ENCODE results near the gene ARL3. TPM values are rescaled to one million over a fixed set of nuclear protein-coding genes. Genes with fewer than 3 reads are reported as not detected.
A peak's percentile ranks its signal among the peaks of the same experiment; 100 is the strongest.

ARL3 gene
- polyA plus RNA-seq, 6 donors from 2014 or later: 0.52 to 1.9 (median 1.6) TPM

DNA sequence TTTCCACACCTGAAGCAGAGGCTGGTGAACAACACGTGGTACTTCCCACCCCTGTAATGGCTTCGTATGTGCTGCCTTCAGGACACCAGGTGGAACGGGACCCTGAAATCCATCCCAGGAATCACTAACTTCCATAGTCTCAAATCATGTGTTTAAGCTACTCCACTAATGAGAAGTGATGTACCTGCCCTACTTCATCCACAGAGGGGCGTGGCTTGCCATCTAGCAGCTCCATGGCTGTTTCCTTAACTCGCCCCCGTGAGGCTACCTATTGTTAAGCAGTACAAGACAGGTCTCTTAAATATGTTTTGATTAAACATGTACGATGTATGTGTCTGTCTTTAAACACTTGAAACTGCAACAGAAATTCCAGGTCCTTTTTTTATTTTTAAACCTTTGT, 31.8 kb downstream of the ARL3 start:
- DNase-seq: no peak
- H3K4me3 Mint-ChIP-seq: no peak overlapping the region

DNA sequence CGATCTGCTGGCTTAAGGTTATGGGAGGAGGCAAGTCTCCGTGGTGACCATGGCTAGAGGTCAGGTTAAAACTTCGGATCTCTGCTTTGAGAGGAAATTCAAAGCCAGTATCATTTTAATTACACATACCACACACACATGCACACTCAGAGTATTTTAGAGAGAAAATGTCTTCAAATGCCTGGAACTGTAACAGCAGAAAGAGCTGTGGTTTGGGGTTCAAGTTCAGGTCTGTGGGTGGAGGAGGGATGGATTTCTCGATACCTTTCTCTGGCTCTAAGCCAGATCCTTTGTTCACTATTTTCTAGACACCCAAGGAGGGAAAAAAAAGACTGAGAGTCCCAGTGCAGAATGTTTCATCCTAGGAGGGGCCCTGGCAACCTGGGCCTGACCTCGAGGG, 32.5 kb downstream of the ARL3 start:
- Mint-ChIP-seq H3K4me1 (peaks cover 0 to 7% (median 4%) of the 10 kb centered on the region in 3 donors), H3K27me3 (no peaks in the 10 kb centered on the region), H3K9me3 (no peaks in the 10 kb centered on the region), H3K27ac (peak overlapping the region in 1 of 6 donors; percentile 19), H3K36me3 (no peaks in the 10 kb centered on the region), H3K4me3 (no peak overlapping the region)
- DNase-seq: no peak
- ATAC-seq (ENCODE audit: low read depth in 2 of 2): no peak

More for the DNA sequence above, 31.8 kb downstream of the ARL3 start:
- Mint-ChIP-seq H3K4me1 (peaks cover 0 to 6% (median 4%) of the 10 kb centered on the region in 3 donors), H3K27me3 (no peaks in the 10 kb centered on the region), H3K9me3 (no peaks in the 10 kb centered on the region), H3K27ac (no peak overlapping the region), H3K36me3 (no peaks in the 10 kb centered on the region)
- no peak for ATAC-seq (ENCODE audit: low read depth in 2 of 2)

DNA sequence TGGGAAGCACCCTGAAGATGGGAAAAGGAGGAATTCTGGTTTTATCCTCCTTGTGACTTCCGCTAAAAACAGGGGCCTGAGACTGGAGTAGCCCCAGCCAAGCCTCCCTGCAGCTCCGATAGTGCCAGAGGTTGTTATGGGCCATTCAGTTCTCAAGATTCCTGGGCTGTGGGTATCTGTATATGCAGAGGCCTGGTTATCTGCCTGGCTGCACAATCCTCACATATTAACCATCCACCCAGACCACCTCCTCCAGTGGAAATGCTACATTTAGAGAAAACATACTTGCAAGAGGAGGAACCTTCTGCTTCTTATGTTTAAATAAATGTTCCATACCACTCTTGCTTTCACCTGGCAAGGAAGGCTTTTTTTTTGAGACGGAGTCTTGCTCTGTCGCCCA, 34.6 kb downstream of the ARL3 start:
- H3K27ac Mint-ChIP-seq: peak overlapping the region in 1 of 6 donors; percentile 28
- no peaks in the 10 kb centered on the region for H3K27me3 Mint-ChIP-seq
- DNase-seq (no peak), ATAC-seq (ENCODE audit: low read depth in 2 of 2) (no peak)
- peaks cover 10 to 28% (median 17%) of the 10 kb centered on the region in 3 donors for H3K4me1 Mint-ChIP-seq
- no peak overlapping the region for H3K4me3 Mint-ChIP-seq
- H3K36me3 Mint-ChIP-seq: no peaks in the 10 kb centered on the region
- H3K9me3 Mint-ChIP-seq: no peaks in the 10 kb centered on the region

DNA sequence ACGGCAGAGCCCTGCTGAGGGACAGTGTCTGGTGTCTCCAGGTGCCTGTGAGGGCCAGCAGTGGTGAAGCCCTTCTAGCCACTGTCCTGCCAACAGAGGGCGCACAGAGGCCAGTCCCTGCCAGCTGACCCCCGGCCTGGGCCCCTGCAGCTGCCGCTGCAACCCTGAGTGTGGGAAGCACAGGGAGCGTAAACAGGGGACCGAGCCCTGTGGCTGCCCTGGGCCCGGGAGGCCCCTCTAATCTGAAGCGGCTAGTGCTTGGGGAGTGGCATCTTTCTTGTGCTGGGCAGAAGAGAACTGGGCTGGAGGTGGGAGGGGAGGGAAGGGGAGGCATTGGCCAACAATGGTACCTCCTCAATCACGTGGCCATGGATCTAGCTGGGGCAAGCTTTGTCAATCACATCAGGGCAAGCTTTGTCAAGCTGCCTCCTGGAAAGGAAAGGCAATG, 35.3 kb downstream of the ARL3 start:
- Mint-ChIP-seq H3K27ac (peak overlapping the region in 1 of 6 donors; percentile 18), H3K27me3 (no peaks in the 10 kb centered on the region), H3K36me3 (no peaks in the 10 kb centered on the region), H3K4me3 (no peak overlapping the region), H3K4me1 (peaks cover 15 to 34% (median 25%) of the 10 kb centered on the region in 3 donors), H3K9me3 (no peaks in the 10 kb centered on the region)
- DNase-seq: no peak
- ATAC-seq (ENCODE audit: low read depth in 2 of 2): no peak

DNA sequence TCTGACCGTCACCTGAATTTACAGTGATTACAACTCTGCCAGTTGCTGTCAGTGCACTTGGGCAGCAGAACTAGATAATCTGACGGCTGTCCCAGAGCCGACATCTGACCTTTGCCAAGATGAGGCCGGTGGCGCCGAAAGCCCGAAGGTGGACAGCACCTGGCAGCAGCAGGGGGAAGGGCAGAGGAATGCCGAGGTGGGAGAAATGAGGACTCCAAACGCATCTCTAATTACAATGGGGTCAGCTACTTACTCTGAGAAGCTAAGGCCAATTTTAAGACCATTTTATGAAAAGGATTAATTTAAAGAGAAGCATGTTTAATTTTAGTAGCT, 36.2 kb downstream of the ARL3 start:
- Mint-ChIP-seq H3K4me1 (peaks cover 20 to 42% (median 31%) of the 10 kb centered on the region in 3 donors), H3K36me3 (no peaks in the 10 kb centered on the region), H3K27me3 (no peaks in the 10 kb centered on the region), H3K27ac (no peak overlapping the region), H3K9me3 (no peaks in the 10 kb centered on the region), H3K4me3 (no peak overlapping the region)
- ATAC-seq (ENCODE audit: low read depth in 2 of 2): no peak
- no peak for DNase-seq

DNA sequence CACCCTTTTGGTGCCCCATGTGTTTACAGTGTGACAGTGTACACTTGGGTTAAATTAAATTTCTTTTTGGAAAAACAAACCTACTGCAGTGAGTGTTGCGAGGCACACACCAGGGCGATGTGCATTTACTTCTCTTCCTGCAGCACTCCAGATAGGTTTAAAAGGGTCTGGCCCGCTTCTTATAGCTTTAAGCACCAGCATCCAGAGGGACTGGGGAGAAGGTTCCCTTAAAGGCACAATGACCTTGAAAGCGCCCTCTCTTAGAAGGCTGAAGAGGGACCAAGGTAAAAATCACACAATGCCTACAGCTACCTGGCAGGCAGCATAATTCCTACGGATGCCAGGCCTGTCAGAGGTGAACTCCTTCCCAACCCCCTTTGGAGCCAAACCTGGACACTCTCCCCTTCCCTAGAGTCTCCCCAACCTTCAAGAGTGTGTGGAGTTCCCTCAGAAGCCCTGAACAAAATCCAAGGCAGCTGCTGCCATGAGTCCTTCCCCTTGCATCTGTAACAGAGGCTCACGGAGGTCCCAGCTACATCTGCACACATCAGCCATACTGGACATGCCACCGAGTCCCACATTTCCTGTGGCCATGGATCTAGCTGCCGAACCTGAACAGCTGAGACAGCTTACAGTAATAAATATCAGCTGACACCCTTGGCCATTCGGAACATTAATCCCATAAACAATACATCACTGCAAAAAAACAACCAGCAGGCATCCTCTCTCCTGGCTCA, 36.7 kb downstream of the ARL3 start:
- Mint-ChIP-seq H3K4me3 (no peak overlapping the region), H3K27me3 (no peaks in the 10 kb centered on the region), H3K27ac (no peak overlapping the region), H3K9me3 (no peaks in the 10 kb centered on the region), H3K36me3 (no peaks in the 10 kb centered on the region), H3K4me1 (peaks cover 20 to 43% (median 31%) of the 10 kb centered on the region in 3 donors)
- ATAC-seq (ENCODE audit: low read depth in 2 of 2) (no peak), DNase-seq (no peak)

DNA sequence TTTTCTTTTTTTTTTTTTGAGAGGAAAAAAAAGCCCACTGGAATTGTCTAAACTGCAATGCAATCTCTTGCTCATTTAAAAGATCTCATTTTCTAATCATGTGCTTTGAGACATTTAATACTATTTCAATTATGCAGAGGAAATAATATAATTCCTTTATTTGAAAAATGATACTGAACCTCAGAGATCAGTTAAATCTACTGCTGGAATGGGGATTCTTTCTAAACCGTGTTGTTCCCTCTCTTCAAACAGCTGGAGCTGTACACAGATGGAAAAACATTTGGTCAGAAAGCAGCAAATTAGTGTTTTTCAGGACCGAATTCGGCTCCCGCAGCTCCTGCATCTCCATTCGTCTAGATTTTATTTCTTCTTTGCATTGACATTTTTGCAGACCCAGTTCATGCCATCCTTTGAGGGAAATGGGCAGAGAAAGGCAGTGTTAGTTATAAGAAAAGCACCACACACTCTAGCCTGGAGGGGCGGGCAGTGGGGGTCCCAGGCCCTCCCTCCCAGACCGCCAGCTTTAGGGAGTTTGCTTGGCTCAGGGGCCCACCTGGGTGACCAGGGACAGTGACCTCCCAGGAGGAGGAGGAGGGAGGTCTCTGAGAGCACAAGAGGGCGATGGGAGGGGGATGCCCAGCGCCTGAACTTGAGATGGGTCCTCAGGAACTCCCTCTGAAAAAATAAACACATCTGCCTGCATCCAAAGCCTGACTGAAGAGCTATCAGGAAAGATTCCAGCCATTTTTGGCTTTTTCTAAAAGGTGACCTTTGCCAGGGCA, 37.5 kb downstream of the ARL3 start:
- Mint-ChIP-seq H3K4me3 (peak overlapping the region in 2 of 8 donors; percentile 34 to 61), H3K4me1 (peaks cover 20 to 43% (median 31%) of the 10 kb centered on the region in 3 donors), H3K9me3 (no peaks in the 10 kb centered on the region), H3K36me3 (no peaks in the 10 kb centered on the region), H3K27me3 (no peaks in the 10 kb centered on the region), H3K27ac (peak overlapping the region in 2 of 6 donors; percentile 16 to 47)
- ATAC-seq (ENCODE audit: low read depth in 2 of 2): no peak
- DNase-seq: no peak

DNA sequence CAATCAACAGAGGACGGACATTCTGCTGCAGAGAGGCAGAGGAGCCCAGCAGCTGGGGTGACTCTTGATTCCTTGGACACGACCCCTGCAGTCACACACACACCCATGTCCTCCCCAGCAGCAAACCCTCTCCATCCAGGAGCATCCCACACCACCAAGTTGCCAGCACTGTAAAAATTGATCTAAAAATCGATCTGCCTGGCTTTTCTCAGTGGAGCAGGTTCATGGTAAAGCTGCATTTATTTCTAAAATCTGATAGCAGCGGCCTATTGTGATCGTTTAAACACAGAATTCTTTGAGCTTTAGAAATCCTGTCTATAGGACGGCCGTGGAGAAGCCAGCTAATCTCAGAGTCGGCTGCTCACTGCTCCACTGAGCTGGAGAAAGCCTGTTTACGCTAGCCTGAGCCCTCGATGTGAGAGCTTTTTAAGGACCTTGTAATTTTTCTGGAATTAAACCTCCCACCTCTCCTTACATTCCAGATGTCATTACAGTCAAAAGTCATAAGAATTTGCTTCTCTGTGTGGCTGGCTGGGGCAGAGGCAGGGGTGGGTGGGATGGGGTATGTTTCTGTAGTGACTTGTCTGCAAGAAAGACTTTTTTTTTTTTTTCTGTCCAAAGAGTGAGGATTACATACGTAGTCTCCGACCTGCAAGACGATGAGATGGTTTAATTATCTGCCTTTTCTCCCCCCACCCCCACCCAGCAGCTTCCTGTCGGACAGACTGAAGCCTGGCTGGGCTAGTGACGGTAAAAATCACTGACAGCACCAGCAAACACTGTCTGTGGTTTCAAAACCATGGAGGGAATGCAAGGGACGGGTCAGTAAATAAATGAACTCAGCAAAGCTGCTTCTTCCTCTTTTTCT, 38.3 kb downstream of the ARL3 start:
- H3K27ac Mint-ChIP-seq: peak overlapping the region in 4 of 6 donors; percentile 19 to 72 (median 46)
- ATAC-seq (ENCODE audit: low read depth in 2 of 2) (peak; percentile 49 to 62), DNase-seq (no peak)
- no peaks in the 10 kb centered on the region for H3K27me3 Mint-ChIP-seq
- H3K4me3 Mint-ChIP-seq: peak overlapping the region in 5 of 8 donors; percentile 29 to 75 (median 43)
- no peaks in the 10 kb centered on the region for H3K9me3 Mint-ChIP-seq
- no peaks in the 10 kb centered on the region for H3K36me3 Mint-ChIP-seq
- H3K4me1 Mint-ChIP-seq: peaks cover 20 to 43% (median 31%) of the 10 kb centered on the region in 3 donors

DNA sequence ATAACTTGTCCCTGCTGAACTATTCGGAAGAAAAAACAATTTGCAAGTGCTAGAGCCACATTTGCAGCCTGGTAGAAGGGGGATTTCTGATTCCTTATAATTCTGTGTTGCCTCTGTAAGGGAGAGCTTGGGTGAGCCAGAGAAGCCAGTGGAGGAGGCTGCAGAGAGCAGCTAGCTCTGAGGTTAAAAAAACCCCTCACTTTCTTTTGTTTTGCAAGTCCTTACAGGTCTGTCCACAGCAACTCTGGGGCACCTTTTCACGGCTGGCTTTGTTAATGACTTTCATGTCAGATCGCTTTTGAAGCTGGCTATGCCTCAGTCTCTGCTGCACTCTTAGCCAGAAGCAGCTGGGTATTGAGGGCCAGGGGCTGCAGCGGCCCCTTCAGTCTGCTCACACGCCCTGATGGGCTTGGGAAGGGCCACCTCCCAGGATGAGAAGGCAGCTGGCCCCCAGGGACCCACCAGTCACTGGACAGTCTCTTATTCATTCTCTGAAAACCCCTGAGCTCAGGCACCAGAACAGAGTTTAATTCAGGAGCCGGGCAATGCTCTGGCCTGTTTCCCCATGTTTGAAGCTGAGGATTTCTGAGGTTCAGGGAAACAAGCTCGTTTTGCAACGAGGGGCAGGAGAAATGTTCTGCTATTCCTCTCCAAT, 39.1 kb downstream of the ARL3 start:
- Mint-ChIP-seq H3K27me3 (no peaks in the 10 kb centered on the region), H3K4me3 (peak overlapping the region in 5 of 8 donors; percentile 23 to 75 (median 43)), H3K27ac (peak overlapping the region in 4 of 6 donors; percentile 19 to 49 (median 34)), H3K4me1 (peaks cover 20 to 43% (median 31%) of the 10 kb centered on the region in 3 donors), H3K36me3 (no peaks in the 10 kb centered on the region), H3K9me3 (no peaks in the 10 kb centered on the region)
- DNase-seq (no peak), ATAC-seq (ENCODE audit: low read depth in 2 of 2) (no peak)

DNA sequence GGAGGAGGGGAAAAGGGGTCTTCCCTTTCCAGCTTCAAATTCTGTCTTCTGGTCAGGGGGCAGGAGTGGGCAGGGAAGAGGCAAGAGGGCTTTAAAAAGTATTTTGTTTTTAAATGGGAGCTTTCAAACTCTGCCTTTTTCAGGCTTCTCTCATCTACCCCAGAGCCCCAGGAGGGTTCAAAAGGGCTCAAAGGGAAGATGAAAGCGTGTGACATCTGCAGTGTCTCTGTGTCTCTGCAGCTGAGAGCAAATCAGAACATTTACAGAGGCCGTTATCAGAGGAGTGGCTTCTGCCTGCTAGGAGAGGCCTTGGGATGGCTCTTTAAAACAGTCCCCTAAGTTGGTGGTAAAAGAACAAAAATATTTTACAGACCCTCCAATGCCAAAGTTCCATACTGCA, 39.6 kb downstream of the ARL3 start:
- H3K27ac Mint-ChIP-seq: peak overlapping the region in 2 of 6 donors; percentile 26 to 42
- no peaks in the 10 kb centered on the region for H3K27me3 Mint-ChIP-seq
- H3K9me3 Mint-ChIP-seq: no peaks in the 10 kb centered on the region
- H3K36me3 Mint-ChIP-seq: no peaks in the 10 kb centered on the region
- peaks cover 20 to 43% (median 31%) of the 10 kb centered on the region in 3 donors for H3K4me1 Mint-ChIP-seq
- ATAC-seq (ENCODE audit: low read depth in 2 of 2): no peak
- DNase-seq: no peak
- H3K4me3 Mint-ChIP-seq: peak overlapping the region in 5 of 8 donors; percentile 9 to 75 (median 32)

DNA sequence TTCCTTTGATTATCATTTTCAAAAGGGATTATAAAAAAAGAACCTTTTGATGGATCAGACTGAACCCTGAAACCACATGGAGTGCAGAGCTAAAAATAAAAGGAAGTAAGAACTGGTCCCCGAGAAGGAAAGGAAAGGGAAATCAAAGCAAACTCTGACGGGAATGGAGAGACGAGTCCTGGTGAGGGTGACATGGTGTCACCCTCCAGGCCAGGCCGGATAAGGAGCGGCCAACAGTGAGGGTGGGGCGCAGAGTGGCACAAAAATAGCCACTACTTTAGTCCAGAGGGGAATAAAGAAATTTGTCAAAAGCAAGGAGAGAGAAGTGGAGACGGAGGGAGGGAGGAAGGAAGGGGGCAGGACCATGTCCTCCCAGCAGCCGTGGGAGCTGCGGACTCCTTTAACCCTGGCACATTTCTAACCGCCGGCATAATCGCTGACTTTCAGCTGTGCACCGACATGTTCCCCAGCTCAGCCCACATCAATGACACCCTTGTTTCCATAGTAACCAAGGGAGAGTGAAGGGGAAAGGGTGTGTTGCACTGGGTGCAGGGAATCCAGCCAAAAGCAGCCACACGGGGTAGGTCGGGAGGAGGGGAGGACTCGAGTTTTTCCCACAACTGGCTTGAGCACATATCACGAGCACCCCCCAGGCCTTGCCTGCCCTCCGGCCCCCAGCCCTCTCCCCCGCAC, 40.2 kb downstream of the ARL3 start:
- peak; percentile 24 for DNase-seq
- peak overlapping the region; percentile 20 to 86 (median 72) for H3K4me3 Mint-ChIP-seq

DNA sequence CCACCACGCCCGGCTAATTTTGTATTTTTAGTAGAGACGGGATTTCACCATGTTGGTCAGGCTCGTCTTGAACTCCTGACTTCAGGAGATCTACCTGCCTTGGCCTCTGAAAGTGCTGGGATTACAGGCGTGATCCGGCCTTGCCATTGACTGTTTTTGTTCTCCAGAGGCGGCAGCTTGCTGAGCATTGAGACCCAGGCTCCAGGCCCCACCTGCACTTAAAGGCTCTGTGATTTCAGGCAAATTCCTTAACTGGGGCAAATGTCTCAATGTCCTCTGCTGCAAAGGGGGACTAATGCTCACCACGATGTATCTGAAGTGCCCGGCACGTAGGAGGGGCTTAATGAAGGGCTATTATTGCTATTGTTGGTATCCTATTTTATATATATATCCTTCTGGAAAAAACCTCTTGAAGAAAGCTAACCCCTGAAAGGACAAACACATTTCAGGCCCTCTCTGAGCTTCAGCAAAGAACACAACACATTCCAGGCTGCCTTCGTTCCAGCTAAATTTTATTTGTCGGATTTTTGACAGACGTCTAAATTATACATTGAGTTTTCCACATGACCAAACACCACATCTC, 40.9 kb downstream of the ARL3 start:
- DNase-seq (no peak), ATAC-seq (ENCODE audit: low read depth in 2 of 2) (no peak)
- Mint-ChIP-seq H3K27ac (peak overlapping the region in 3 of 6 donors; percentile 55 to 89 (median 68)), H3K9me3 (no peaks in the 10 kb centered on the region), H3K36me3 (no peaks in the 10 kb centered on the region), H3K4me3 (peak overlapping the region; percentile 20 to 86 (median 72)), H3K27me3 (no peaks in the 10 kb centered on the region), H3K4me1 (peaks cover 16 to 37% (median 31%) of the 10 kb centered on the region in 3 donors)

More for the DNA sequence above, 40.2 kb downstream of the ARL3 start:
- Mint-ChIP-seq H3K4me1 (peaks cover 20 to 41% (median 31%) of the 10 kb centered on the region in 3 donors), H3K36me3 (no peaks in the 10 kb centered on the region), H3K9me3 (no peaks in the 10 kb centered on the region), H3K27me3 (no peaks in the 10 kb centered on the region), H3K27ac (peak overlapping the region in 5 of 6 donors; percentile 21 to 89 (median 68))
- peak; percentile 70 to 75 for ATAC-seq (ENCODE audit: low read depth in 2 of 2)
